CD4-positive, CD25-positive, alpha-beta regulatory T cell (primary cell): ENCODE data around the gene KRTAP10-6. TPM values are rescaled to one million over a fixed set of nuclear protein-coding genes. Genes with fewer than 3 reads are reported as not detected.
"Not testable (repeated sequence)": the region's sequence is repeated elsewhere in the genome, so short reads cannot be mapped to it uniquely, and the experiment has no call there.

Source experiments
- ATAC-seq, 2 donors: fragments of 150-1000 bp; cut with Tn5 transposase; one replicate each; pipeline ENCODE4 v1.10.0; 2021; ENCODE audit warnings: low read depth in 2 of 2, moderate number of reproducible peaks in 2 of 2, moderate library complexity in 1 of 2
- DNase-seq, 3 donors: peaks; one replicate each; pipeline versions ENCODE4 v3.0.0 to v3.0.0-alpha.2; 2012 to 2022; ENCODE audit warnings: mixed read lengths in 1 of 3
- H3K27ac ChIP-seq: one replicate; pipeline ENCODE4 v1.7.0; 2013; ENCODE audit warnings: mild to moderate bottlenecking, low read length; ENCODE audit not compliant: insufficient read depth, poor library complexity, severe bottlenecking
- H3K27me3 ChIP-seq: one replicate; pipeline ENCODE4 v1.7.0; 2013; ENCODE audit warnings: low read length; ENCODE audit not compliant: control insufficient read depth, insufficient read depth
- H3K36me3 ChIP-seq: one replicate; pipeline ENCODE4 v1.7.0; 2013; ENCODE audit warnings: mild to moderate bottlenecking, low read length, moderate library complexity; ENCODE audit not compliant: control insufficient read depth, insufficient read depth
- H3K4me1 ChIP-seq: 2 replicates; pipeline ENCODE4 v1.7.0; 2013; ENCODE audit warnings: mild to moderate bottlenecking, low read length; ENCODE audit not compliant: insufficient read depth, control insufficient read depth, poor library complexity, severe bottlenecking
- H3K4me3 ChIP-seq: one replicate; pipeline ENCODE4 v1.7.0; 2013; ENCODE audit warnings: low read depth, mild to moderate bottlenecking, low read length, moderate library complexity
- H3K9me3 ChIP-seq, 2 experiments: 1 replicate in 1 of 2; 2 replicates in 1 of 2; pipeline ENCODE4 v1.7.0; 2013; ENCODE audit warnings: low read length in 2 of 2, mild to moderate bottlenecking in 1 of 2, moderate library complexity in 1 of 2; ENCODE audit not compliant: control insufficient read depth in 2 of 2
- H3K27ac Mint-ChIP-seq, 3 donors: one replicate each; pipeline ENCODE4 v1.8.0; 2020 to 2022; ENCODE audit warnings: mild to moderate bottlenecking in 3 of 3, mixed read lengths in 3 of 3, moderate library complexity in 2 of 3
- H3K27me3 Mint-ChIP-seq: one replicate; pipeline ENCODE4 v1.8.0; 2022; ENCODE audit warnings: mild to moderate bottlenecking, mixed read lengths
- H3K36me3 Mint-ChIP-seq: one replicate; pipeline ENCODE4 v1.8.0; 2020; ENCODE audit warnings: mixed read lengths
- H3K4me1 Mint-ChIP-seq, 4 donors: one replicate each; pipeline ENCODE4 v1.8.0; 2020 to 2022; ENCODE audit warnings: mixed read lengths in 4 of 4, mild to moderate bottlenecking in 1 of 4
- H3K4me3 Mint-ChIP-seq, 4 donors: one replicate each; pipeline ENCODE4 v1.8.0; 2020 to 2022; ENCODE audit warnings: mild to moderate bottlenecking in 4 of 4, mixed read lengths in 4 of 4, moderate library complexity in 3 of 4
- H3K9me3 Mint-ChIP-seq, 7 donors: one replicate each; pipeline ENCODE4 v1.8.0; 2020 to 2022; ENCODE audit warnings: mixed read lengths in 7 of 7, mild to moderate bottlenecking in 3 of 7, moderate library complexity in 2 of 7
- polyA plus RNA-seq, 4 donors: library from polyadenylated mRNA; unstranded; fragments of 300-500 nt; fragmentation: Illumina TruSeq; gene quantifications; one replicate each; pipeline ENCODE4 v1.2.3, GENCODE V29; 2021
- total RNA-seq: library from RNA; stranded (reverse); gene quantifications from one replicate; pipeline ENCODE4 v1.2.3, GENCODE V29; 2022

The KRTAP10-6 gene
- total and polyA plus RNA-seq, 5 donors from 2014 or later = not detected

GRCh38 chr21:44601596-44602462 is 9.5 kb upstream of the KRTAP10-6 start:
- Mint-ChIP-seq H3K36me3 (peaks cover 3% of the 10 kb centered on the region), H3K27ac (no peak overlapping the region)

GRCh38 chr21:44601091-44601490 is 8.8 kb upstream of the KRTAP10-6 start:
- H3K9me3 Mint-ChIP-seq, H3K4me1 Mint-ChIP-seq, H3K36me3 ChIP-seq, ATAC-seq, H3K27ac Mint-ChIP-seq, H3K27me3 ChIP-seq, H3K36me3 Mint-ChIP-seq, H3K4me3 Mint-ChIP-seq, DNase-seq, H3K27ac ChIP-seq, H3K9me3 ChIP-seq, H3K4me3 ChIP-seq, H3K4me1 ChIP-seq: not testable (repeated sequence)
- H3K27me3 Mint-ChIP-seq = peaks cover 46% of the 10 kb centered on the region

More at GRCh38 chr21:44601596-44602462, 9.5 kb upstream of the KRTAP10-6 start:
- no peaks in the 10 kb centered on the region for H3K4me1 ChIP-seq
- H3K4me3 Mint-ChIP-seq = no peak overlapping the region
- H3K9me3 ChIP-seq = peaks cover 3 to 8% of the 10 kb centered on the region in 2 experiments
- H3K36me3 ChIP-seq = no peaks in the 10 kb centered on the region
- ATAC-seq = no peak
- peaks cover 13% of the 10 kb centered on the region for H3K27me3 ChIP-seq
- H3K4me1 Mint-ChIP-seq = peaks cover 0 to 5% (median 0%) of the 10 kb centered on the region in 4 donors
- no peak overlapping the region for H3K27ac ChIP-seq
- DNase-seq = no peak
- no peak overlapping the region for H3K4me3 ChIP-seq
- H3K9me3 Mint-ChIP-seq = peaks cover 0 to 12% (median 6%) of the 10 kb centered on the region in 7 donors
- H3K27me3 Mint-ChIP-seq = peaks cover 46% of the 10 kb centered on the region

GRCh38 chr21:44600118-44600978 is 8.0 kb upstream of the KRTAP10-6 start, which contains the start of gene KRTAP10-7:
TSS of gene KRTAP10-7 (plus strand) at chr21:44600597. CDS start at chr21:44600622, 25 bp downstream.
- not testable (repeated sequence) for H3K4me1 Mint-ChIP-seq
- peak within 1 kb of the TSS in 1 of 3 donors; percentile 30 for H3K27ac Mint-ChIP-seq

GRCh38 chr21:44599264-44600029 is 7.1 kb upstream of the KRTAP10-6 start:
- Histone ChIP-seq H3K9me3 (peaks cover 3 to 8% of the 10 kb centered on the region in 2 experiments), H3K27ac (no peak overlapping the region), H3K27me3 (peaks cover 9% of the 10 kb centered on the region), H3K4me3 (no peak overlapping the region), H3K36me3 (no peaks in the 10 kb centered on the region), H3K4me1 (no peaks in the 10 kb centered on the region)
- ATAC-seq (no peak), DNase-seq (no peak)
- H3K4me3 Mint-ChIP-seq = no peak overlapping the region
- no peaks in the 10 kb centered on the region for H3K4me1 Mint-ChIP-seq
- H3K9me3 Mint-ChIP-seq = peaks cover 0 to 6% (median 2%) of the 10 kb centered on the region in 7 donors
- no peaks in the 10 kb centered on the region for H3K36me3 Mint-ChIP-seq
- H3K27ac Mint-ChIP-seq = peak overlapping the region in 1 of 3 donors; percentile 30
- peaks cover 39% of the 10 kb centered on the region for H3K27me3 Mint-ChIP-seq

More at GRCh38 chr21:44600118-44600978, 8.0 kb upstream of the KRTAP10-6 start, which contains the start of gene KRTAP10-7:
- not testable (repeated sequence) for DNase-seq, ATAC-seq, H3K4me1 ChIP-seq, H3K36me3 Mint-ChIP-seq, H3K27me3 ChIP-seq, H3K9me3 Mint-ChIP-seq, H3K4me3 ChIP-seq, H3K9me3 ChIP-seq, H3K4me3 Mint-ChIP-seq, H3K27ac ChIP-seq, H3K36me3 ChIP-seq
- H3K27me3 Mint-ChIP-seq = peaks cover 46% of the 10 kb centered on the region

GRCh38 chr21:44598061-44598460 is 5.8 kb upstream of the KRTAP10-6 start:
- no peaks in the 10 kb centered on the region for H3K36me3 ChIP-seq
- no peaks in the 10 kb centered on the region for H3K4me1 ChIP-seq
- peaks cover 3% of the 10 kb centered on the region for H3K27me3 ChIP-seq
- Mint-ChIP-seq H3K27ac (no peak overlapping the region), H3K27me3 (peaks cover 30% of the 10 kb centered on the region), H3K4me1 (peaks cover 0 to 2% (median 0%) of the 10 kb centered on the region in 4 donors), H3K36me3 (no peaks in the 10 kb centered on the region), H3K4me3 (no peak overlapping the region), H3K9me3 (peaks cover 0 to 6% (median 2%) of the 10 kb centered on the region in 7 donors)
- H3K27ac ChIP-seq = no peak overlapping the region
- peaks cover 3 to 8% of the 10 kb centered on the region in 2 experiments for H3K9me3 ChIP-seq
- H3K4me3 ChIP-seq = no peak overlapping the region
- no peak for ATAC-seq
- DNase-seq = no peak

GRCh38 chr21:44596068-44596725 is 3.9 kb upstream of the KRTAP10-6 start:
- Mint-ChIP-seq H3K4me3 (no peak overlapping the region), H3K36me3 (no peaks in the 10 kb centered on the region), H3K27me3 (peaks cover 30% of the 10 kb centered on the region), H3K27ac (no peak overlapping the region), H3K9me3 (peaks cover 0 to 6% (median 0%) of the 10 kb centered on the region in 7 donors), H3K4me1 (peaks cover 0 to 2% (median 0%) of the 10 kb centered on the region in 4 donors)
- no peaks in the 10 kb centered on the region for H3K4me1 ChIP-seq
- peaks cover 3 to 8% of the 10 kb centered on the region in 2 experiments for H3K9me3 ChIP-seq
- ATAC-seq = no peak
- H3K4me3 ChIP-seq = no peak overlapping the region
- H3K27me3 ChIP-seq = peaks cover 3% of the 10 kb centered on the region
- H3K36me3 ChIP-seq = no peaks in the 10 kb centered on the region
- H3K27ac ChIP-seq = no peak overlapping the region
- DNase-seq = no peak
